Astrocyte of the hippocampus (primary cell): ENCODE data around the gene TXNDC8.
"Not testable (repeated sequence)": the region's sequence is repeated elsewhere in the genome, so short reads cannot be mapped to it uniquely, and the experiment has no call there.

Experiments
- DNase-seq: peaks from one replicate; pipeline ENCODE4 v3.0.0; 2011; ENCODE audit warnings: low read depth, low spot score

Gene TXNDC8

GRCh38 chr9:110337727-110338126, at the start of gene TXNDC8:
Gene TXNDC8 (minus strand): TSS chr9:110337863.
- DNase-seq: peak; percentile 14

GRCh38 chr9:110383491-110383890, 45.8 kb upstream of the TXNDC8 start:
- no peak for DNase-seq

GRCh38 chr9:110382731-110383130, 45.1 kb upstream of the TXNDC8 start:
- no peak for DNase-seq

GRCh38 chr9:110371411-110372007, 33.8 kb upstream of the TXNDC8 start:
- peak; percentile 10 for DNase-seq

GRCh38 chr9:110370315-110370714, 32.7 kb upstream of the TXNDC8 start:
- DNase-seq: no peak

GRCh38 chr9:110364451-110364850, 26.8 kb upstream of the TXNDC8 start:
- DNase-seq: no peak

GRCh38 chr9:110358992-110359391, 21.3 kb upstream of the TXNDC8 start:
- DNase-seq: not testable (repeated sequence)

GRCh38 chr9:110357505-110357904, 19.8 kb upstream of the TXNDC8 start:
- DNase-seq: no peak

GRCh38 chr9:110356639-110357395, 19.2 kb upstream of the TXNDC8 start:
- DNase-seq: no peak

GRCh38 chr9:110355911-110356310, 18.2 kb upstream of the TXNDC8 start:
- DNase-seq: no peak

GRCh38 chr9:110351009-110351467, 13.4 kb upstream of the TXNDC8 start:
- DNase-seq: peak; percentile 28

GRCh38 chr9:110346325-110346724, 8.7 kb upstream of the TXNDC8 start:
- no peak for DNase-seq

- no peak for DNase-seq
Observed at GRCh38 chr9:110344821-110345220, 7.2 kb upstream of the TXNDC8 start.

GRCh38 chr9:110343551-110343950, 5.9 kb upstream of the TXNDC8 start:
- DNase-seq: no peak

GRCh38 chr9:110340306-110340705, 2.6 kb upstream of the TXNDC8 start:
- no peak for DNase-seq

GRCh38 chr9:110338143-110338542, 480 bp upstream of the TXNDC8 start:
- no peak for DNase-seq

- no peak for DNase-seq
Observed at GRCh38 chr9:110336363-110336762, 1.3 kb downstream of the TXNDC8 start.

GRCh38 chr9:110334871-110335270, 2.8 kb downstream of the TXNDC8 start:
- no peak for DNase-seq

- no peak for DNase-seq
Observed at GRCh38 chr9:110334183-110334582, 3.5 kb downstream of the TXNDC8 start.

GRCh38 chr9:110332766-110333165, 4.9 kb downstream of the TXNDC8 start:
- no peak for DNase-seq

GRCh38 chr9:110330484-110331105, 7.1 kb downstream of the TXNDC8 start:
- DNase-seq: no peak

- DNase-seq: no peak
Observed at GRCh38 chr9:110329639-110330230, 7.9 kb downstream of the TXNDC8 start.
